ENCODE results near the gene PARP9. TPM values are rescaled to one million over a fixed set of nuclear protein-coding genes. Genes with fewer than 3 reads are reported as not detected.
A peak's percentile ranks its signal among the peaks of the same experiment; 100 is the strongest.

The PARP9 gene
- total RNA-seq, 1 experiment from 2014 or later, result 1.8 TPM

GRCh38 chr3:122609798-122610559 is 45.9 kb upstream of the PARP9 start:
- DNase-seq (ENCODE audit: low spot score) (no peak), ATAC-seq (no peak)
- POLR2A ChIA-PET, result no interaction called here
- Mint-ChIP-seq H3K27ac (no peak overlapping the region), H3K36me3 (no peaks in the 10 kb centered on the region), H3K4me1 (peaks cover 2% of the 10 kb centered on the region), H3K4me3 (no peak overlapping the region), H3K27me3 (ENCODE audit: low read depth) (no peaks in the 10 kb centered on the region), H3K9me3 (no peaks in the 10 kb centered on the region)
- TF ChIP-seq ZNF396 (CRISPR knock-in tag; IDR thresholded peaks at IDR 0.05; ENCODE audit: borderline replicate concordance), result no peak
- TF ChIP-seq ZNF219 (CRISPR knock-in tag; IDR thresholded peaks at IDR 0.05; ENCODE audit: borderline replicate concordance), result no peak
- CTCF ChIA-PET, result interaction anchor here (0.8 kb wide), 1 partner anchor 69 kb away, joined by 3 read pairs; no protein-coding TSS in a partner anchor

- H3K27ac Mint-ChIP-seq, result no peak overlapping the region
- no peak overlapping the region for H3K4me3 Mint-ChIP-seq
- no peaks in the 10 kb centered on the region for H3K36me3 Mint-ChIP-seq
- H3K9me3 Mint-ChIP-seq, result no peaks in the 10 kb centered on the region
- TF ChIP-seq ZBTB21 (CRISPR knock-in tag; IDR thresholded peaks at IDR 0.05; ENCODE audit: borderline replicate concordance), result no peak
- no peak for TF ChIP-seq SMAD4 (CRISPR knock-in tag; IDR thresholded peaks at IDR 0.05)
- TF ChIP-seq JAZF1 (CRISPR knock-in tag; IDR thresholded peaks at IDR 0.05), result no peak
- no peak for TF ChIP-seq ZNF416 (CRISPR knock-in tag; IDR thresholded peaks at IDR 0.05)
- TF ChIP-seq ARID4B (CRISPR knock-in tag; IDR thresholded peaks at IDR 0.05; ENCODE audit: borderline replicate concordance), result no peak
- TF ChIP-seq E2F5 (CRISPR knock-in tag; IDR thresholded peaks at IDR 0.05), result no peak
- no peak for TF ChIP-seq FOXJ3 (CRISPR knock-in tag; IDR thresholded peaks at IDR 0.05; ENCODE audit: borderline replicate concordance)
- no peak for TF ChIP-seq CDX4 (CRISPR knock-in tag; IDR thresholded peaks at IDR 0.05; ENCODE audit: borderline replicate concordance)
- no peak for TF ChIP-seq KAT7 (CRISPR knock-in tag; IDR thresholded peaks at IDR 0.05; ENCODE audit: borderline replicate concordance)
- TF ChIP-seq ZNF263 (CRISPR knock-in tag; IDR thresholded peaks at IDR 0.05; ENCODE audit: low read depth), result no peak
- no peak for TF ChIP-seq USF2 (CRISPR knock-in tag; IDR thresholded peaks at IDR 0.05)
- ChIA-PET POLR2A (no interaction called here), CTCF (no interaction called here)
- ATAC-seq (no peak), DNase-seq (ENCODE audit: low spot score) (no peak)
- H3K27me3 Mint-ChIP-seq (ENCODE audit: low read depth), result no peaks in the 10 kb centered on the region
- no peaks in the 10 kb centered on the region for H3K4me1 Mint-ChIP-seq
Observed at GRCh38 chr3:122608916-122609315, 44.8 kb upstream of the PARP9 start.

- no peaks in the 10 kb centered on the region for H3K36me3 Mint-ChIP-seq
- CTCF ChIA-PET, result no interaction called here
- no peak overlapping the region for H3K4me3 Mint-ChIP-seq
- peaks cover 5% of the 10 kb centered on the region; the same call in 1 of the 2 replicates for H3K9me3 Mint-ChIP-seq
- no peaks in the 10 kb centered on the region for H3K27me3 Mint-ChIP-seq (ENCODE audit: low read depth)
- H3K4me1 Mint-ChIP-seq, result peaks cover 6% of the 10 kb centered on the region
- ATAC-seq (peak; percentile 59), DNase-seq (ENCODE audit: low spot score) (no peak)
- POLR2A ChIA-PET, result no interaction called here
- H3K27ac Mint-ChIP-seq, result no peak overlapping the region; the same call in 1 of the 2 replicates
- TF ChIP-seq ZNF219 (CRISPR knock-in tag; IDR thresholded peaks at IDR 0.05; ENCODE audit: borderline replicate concordance) (no peak), AFF4 (CRISPR knock-in tag; IDR thresholded peaks at IDR 0.05; ENCODE audit: borderline replicate concordance) (no peak), TCF7 (CRISPR knock-in tag; IDR thresholded peaks at IDR 0.05; ENCODE audit: low read depth) (no peak), RORB (CRISPR knock-in tag; IDR thresholded peaks at IDR 0.05) (no peak), IRF1 (CRISPR knock-in tag; IDR thresholded peaks at IDR 0.05) (no peak), ZNF512 (CRISPR knock-in tag; IDR thresholded peaks at IDR 0.05; ENCODE audit: borderline replicate concordance) (no peak)
Observed at GRCh38 chr3:122606330-122606729, 42.2 kb upstream of the PARP9 start.

All from WTC11 (cell line).